Stimulated activated CD4-positive, alpha-beta T cell treated with anti-CD3 and anti-CD28 coated beads, Interleukin-2, amount 100 ng/mL, for 4 hours (primary cell): ENCODE data around the gene SLC22A31.

Experiments
- DNase-seq: peaks from one replicate; pipeline ENCODE4 v3.0.0-alpha.2; 2020; ENCODE audit warnings: low read depth

Gene SLC22A31

DNA sequence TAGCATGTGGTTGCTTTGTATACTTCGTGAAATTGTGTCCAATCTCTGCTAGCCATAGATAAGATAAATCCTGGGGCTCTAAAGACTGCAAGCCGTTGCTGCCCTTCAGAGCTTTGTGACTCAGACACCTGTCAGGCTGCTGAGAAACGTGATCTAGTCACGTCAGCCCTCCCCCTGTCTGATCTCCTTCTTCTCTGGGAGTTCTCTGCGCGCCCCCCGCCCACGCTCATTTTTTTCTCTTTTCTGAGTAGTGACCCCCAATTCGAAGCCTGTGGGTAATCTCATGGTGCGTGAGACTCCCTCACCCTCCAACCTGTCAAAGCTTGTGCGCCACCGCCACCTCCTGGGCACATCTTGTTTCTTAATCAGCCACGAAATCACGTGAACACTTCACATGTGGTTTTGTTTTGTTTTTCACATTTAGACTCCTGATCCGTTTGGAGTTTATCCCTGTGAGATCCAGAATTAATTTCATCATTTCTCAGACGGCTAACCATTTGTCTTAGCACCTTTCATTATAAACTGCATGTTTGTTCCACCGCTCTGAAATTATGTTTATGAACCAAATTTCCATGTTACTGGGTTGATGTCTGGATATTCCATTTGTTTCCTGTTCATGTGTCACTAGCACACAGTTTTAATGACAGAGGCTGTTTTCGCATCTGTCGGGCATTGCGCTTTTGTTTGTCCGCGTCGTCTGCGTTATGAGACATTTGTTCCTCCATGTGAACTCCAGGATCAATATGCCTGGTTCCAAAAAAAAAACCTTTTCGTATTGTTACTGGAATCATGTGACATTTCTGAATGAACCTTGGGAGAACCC, 16.2 kb upstream of the SLC22A31 start:
- peak; percentile 72 for DNase-seq

DNA sequence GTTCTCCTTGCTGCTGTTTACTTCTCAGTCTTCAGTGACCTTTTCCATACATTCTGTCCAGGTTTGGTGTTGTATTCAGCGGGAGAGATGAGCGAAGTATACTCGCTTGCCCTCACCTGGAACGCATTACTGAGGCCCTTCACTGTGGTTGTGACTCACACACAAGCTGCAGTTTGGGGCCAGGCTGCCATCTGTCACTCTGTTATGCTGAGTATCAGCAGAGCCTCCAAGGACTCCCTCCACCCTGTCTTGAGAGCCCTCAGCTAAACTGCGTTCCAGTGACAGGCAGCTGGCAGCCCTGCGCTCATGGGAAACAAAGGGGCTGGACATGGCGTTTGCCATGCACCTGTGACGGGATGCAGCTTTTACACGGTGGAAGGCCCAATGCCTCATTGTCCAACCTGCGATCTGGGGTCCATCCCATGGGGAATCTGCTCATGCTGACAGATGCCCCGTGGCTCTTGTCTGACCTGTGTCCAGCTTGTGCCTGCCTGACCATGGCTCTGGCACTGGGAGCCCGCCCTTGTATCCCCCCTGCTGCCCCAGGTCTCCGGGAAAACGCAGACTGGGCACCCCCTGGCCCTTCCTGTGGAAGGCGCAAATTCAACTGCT, 10.7 kb upstream of the SLC22A31 start:
- DNase-seq: no peak

GRCh38 chr16:89210165-89210903, 10.0 kb upstream of the SLC22A31 start:
- no peak for DNase-seq

GRCh38 chr16:89209522-89210044, 9.2 kb upstream of the SLC22A31 start:
- no peak for DNase-seq

GRCh38 chr16:89207993-89208392, 7.7 kb upstream of the SLC22A31 start:
- DNase-seq: no peak

DNA sequence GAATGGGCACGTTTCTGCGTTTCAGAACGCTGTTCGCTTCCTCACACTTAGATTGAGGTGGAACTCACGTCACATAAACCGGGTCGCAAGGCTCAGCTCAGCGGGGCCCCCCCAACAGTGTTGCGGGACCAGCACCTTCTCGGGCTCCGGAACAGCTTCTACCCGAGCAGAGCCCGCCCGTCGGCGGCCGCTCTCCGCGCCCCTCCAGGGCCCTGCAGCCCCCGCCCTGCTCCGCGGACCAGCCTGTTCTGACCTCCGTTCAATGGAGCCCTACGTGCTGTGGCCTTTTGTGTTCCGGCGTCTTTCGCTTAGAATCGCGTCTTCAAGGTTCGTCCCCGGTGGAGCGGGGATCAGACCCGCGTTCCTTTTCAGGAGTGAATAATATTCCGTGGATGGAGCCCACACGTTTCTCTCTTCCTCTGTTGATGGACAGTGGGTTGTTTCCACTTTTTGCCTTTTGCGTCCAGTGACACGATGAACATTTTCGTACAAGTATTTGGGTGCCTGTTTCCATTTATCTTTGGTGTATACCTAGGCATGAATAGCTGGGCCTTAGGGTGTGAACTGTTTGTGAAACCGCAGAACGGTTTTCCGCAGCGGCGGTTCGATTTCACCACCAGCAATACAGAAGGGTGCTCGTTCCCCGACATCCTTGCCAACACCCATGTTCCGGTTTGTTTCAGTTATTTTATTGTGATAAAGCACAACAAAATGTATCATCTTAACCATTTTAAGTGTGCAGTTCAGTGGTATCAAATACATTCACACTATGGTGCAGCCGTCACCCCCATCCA, 2.3 kb upstream of the SLC22A31 start:
- DNase-seq: no peak

- peak; percentile 74 for DNase-seq
These were observed 1.4 kb upstream of the SLC22A31 start for GRCh38 chr16:89201439-89202377.

DNA sequence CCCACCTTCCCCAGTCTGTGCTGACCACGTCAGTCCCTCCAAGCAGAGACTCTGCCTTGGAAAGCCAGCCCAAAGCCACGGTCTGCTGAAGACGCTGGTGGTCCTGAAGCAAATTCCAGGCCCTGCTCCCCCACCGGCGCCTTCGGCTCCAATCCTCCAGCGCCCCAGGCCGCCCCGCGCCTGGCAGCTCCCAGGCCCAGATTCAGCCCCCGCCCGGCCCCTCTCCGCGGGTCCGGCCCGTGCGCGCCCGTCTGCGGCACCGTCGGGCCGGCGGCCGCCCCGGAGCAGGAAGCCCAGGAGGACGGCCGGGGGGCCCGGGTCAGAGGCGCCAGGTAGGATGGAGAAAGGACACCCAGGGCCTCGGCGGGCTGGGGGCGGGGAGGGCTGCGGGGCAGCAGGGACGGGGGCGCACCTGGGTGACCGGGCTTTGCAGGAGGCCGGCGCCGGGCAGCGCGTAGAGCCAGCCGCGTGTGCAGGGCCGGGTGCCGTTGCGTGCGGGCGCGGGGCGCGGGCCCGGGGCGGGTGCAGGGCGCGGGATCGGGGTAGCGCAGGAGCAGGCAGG, 594 bp upstream of the SLC22A31 start:
- DNase-seq: no peak

- no peak for DNase-seq
These were observed 855 bp downstream of the SLC22A31 start for GRCh38 chr16:89199241-89200123.

DNA sequence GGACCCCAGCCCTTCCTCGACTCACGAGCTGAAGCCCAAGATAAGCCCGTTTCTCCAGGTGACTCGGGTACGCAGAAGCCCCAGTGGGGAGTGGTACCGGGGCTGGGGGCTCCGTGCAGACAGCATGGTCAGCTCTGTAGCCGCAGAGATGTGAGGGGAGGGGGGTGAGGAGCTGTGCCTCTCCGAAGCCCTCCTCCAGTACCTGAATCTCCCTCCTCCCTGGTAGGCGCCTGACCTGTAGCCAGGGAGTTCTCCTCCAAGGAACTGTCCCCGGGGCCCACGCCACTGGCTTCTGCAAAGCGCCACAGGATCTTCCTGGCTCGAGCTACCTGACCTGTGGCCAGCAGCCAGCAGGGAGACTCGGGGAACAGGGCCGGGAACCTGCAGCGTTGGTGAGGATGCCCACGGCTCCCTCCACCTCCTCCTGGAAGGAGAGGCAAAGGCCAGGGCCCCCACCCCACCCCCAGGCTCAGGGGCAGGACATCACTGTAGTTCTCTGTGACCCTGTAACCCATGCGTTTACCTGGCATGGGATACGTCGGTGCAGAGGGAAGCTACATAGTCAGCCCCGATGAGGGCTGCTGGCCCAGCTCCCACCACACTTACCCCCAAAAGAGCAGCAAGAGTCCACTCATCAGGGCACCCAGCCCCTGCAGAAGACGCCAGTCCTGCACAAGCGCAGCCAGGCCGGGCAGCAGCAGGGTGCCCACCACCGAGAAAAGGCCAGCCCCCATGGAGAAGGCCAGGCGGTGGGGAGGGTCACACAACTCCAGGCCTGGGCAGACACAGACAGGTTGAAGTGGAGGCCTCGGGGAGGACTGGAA, 1.7 kb downstream of the SLC22A31 start:
- no peak for DNase-seq

DNA sequence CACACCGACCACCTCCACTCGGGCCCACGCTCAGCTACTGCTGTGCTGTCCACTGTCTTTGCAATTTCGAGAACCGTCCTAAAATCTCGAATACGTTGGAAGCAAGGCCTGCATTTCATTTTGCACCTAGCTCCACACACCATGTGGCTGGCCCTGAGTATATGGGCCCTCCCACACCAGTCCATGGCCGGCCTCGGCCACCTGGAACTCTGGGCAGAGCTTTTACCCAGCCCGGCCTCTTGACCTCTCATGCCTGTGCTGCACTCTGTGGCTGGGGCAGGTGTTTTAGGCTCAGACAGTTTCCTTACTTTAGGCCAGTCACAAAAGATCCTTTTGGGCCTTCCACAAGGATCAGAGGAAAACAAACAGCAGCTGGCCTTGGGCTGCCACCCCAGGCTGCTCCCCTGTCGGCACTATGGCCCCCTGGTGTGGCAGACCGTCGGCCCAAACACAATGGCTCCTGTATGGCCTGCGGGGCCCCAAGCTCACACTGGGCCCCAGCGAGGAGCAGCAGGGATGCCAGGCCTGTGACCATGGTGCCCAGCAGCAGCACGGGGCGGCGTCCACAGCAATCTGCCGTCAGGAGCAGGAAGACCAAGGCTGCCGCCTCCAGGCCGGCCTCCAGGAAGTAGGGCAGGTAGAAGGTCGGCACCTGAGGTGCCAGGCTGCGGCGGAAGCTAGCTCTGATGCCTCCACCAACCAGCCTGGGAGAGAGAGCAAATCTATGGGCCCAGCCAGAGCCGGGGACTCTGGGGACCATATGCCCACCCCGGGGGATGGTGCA, 2.5 kb downstream of the SLC22A31 start:
- no peak for DNase-seq

- DNase-seq: no peak
These were observed 3.2 kb downstream of the SLC22A31 start for GRCh38 chr16:89197033-89197632.

GRCh38 chr16:89195521-89196171, 4.7 kb downstream of the SLC22A31 start:
- no peak for DNase-seq

DNA sequence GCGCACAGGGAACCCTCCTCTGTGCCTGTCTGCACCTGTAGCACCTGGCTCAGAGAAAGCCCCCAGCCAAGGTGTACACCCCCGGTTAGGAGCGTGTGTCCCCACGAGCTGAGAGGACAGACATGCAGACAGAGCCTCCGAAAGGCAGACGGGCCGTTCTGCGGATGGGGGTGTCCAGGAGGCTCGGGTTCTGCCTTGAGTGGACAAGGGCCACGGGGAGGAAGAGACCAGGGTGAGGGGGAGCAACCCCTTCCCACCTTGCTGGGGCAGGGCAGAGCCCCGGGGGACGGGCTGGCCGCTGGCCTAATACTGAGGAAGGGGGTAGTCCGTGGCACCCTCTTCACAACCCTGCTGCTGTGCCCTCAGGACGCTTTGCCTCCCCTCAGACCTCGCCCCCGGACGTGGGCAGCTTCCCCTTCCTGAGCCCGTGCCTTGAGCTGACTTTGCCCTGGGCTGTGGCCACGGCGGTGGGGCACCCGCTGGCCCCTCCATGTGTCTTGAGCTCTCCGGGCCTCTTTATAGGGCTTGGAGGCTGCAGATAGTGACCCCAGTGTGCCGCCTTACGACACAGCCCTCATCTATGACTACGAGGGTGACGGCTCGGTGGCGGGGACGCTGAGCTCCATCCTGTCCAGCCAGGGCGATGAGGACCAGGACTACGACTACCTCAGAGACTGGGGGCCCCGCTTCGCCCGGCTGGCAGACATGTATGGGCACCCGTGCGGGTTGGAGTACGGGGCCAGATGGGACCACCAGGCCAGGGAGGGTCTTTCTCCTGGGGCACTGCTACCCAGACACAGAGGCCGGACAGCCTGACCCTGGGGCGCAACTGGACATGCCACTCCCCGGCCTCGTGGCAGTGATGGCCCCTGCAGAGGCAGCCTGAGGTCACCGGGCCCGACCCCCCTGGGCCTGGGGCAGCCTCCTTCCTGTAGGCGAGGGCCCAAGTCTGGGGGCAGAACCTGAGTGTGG, 5.7 kb downstream of the SLC22A31 start:
- DNase-seq: no peak

DNA sequence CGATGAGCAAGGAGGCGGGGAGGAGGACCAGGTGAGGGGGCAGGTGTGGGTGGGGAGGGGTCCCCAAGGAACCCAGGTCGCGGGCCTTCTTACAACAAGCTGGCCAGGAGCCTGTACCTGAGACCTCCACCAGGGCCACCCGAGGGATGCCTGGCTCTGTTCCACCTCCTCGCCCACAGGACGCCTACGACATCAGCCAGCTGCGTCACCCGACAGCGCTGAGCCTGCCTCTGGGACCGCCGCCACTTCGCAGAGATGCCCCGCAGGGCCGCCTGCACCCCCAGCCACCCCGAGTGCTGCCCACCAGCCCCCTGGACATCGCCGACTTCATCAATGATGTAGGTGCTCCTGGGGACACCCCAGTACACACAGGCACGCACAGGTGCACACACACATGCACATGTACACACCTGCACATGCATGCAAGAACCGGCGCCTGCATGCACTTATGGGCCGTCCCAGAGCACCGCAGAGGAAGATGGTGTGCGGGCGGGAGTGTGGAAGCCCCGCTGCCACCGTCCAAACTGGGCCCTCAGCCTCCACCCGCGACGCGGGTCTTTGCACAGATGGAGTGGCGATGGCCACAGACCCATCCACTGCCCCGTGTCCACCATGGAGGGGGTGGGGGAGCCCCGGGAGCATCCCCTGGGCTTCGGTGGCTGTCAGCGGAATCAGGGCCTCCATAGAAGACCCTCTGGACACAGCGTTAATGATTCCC, 6.6 kb downstream of the SLC22A31 start:
- DNase-seq: no peak
